ENCODE results near the gene CCDC142. TPM values are rescaled to one million over a fixed set of nuclear protein-coding genes. Genes with fewer than 3 reads are reported as not detected.
A peak's percentile ranks its signal among the peaks of the same experiment; 100 is the strongest.

CCDC142 gene
- total RNA-seq, 1 donor from 2014 or later, result 25.0 TPM

DNA sequence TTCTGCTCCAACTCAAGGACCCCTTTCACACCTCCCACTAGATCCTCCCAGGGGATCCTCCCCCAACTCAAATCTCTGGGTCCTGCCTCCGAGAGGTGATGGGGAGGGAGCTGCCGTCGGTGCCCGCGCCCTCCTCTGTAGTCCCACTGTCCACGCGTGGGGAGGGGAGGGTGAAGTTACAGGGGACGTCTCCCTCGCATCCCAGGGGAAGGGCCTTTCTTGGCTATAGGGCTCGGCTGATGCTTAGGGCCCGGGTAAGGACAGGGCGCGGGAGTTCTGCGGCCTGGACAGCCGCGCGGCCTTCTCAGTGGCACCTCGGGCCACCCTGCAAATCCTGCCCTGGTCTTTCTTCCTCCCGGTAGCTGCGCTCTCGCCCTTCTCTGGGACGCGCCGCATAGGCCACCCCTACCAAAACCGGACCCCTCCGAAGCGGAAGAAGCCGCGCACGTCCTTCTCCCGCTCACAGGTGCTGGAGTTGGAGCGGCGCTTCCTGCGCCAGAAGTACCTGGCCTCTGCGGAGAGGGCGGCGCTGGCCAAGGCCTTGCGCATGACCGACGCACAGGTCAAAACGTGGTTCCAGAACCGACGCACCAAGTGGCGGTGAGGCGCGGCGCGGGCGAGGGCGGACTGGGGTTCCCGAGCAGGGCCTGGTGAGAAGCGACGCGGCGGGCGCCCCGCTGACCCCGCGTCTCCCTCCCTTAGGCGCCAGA is 32.6 kb upstream of the CCDC142 start:
- ATAC-seq (no peak), DNase-seq (ENCODE audit: low spot score) (no peak)
- intact Hi-C loops (cut with DNase I), result no loop called here

DNA sequence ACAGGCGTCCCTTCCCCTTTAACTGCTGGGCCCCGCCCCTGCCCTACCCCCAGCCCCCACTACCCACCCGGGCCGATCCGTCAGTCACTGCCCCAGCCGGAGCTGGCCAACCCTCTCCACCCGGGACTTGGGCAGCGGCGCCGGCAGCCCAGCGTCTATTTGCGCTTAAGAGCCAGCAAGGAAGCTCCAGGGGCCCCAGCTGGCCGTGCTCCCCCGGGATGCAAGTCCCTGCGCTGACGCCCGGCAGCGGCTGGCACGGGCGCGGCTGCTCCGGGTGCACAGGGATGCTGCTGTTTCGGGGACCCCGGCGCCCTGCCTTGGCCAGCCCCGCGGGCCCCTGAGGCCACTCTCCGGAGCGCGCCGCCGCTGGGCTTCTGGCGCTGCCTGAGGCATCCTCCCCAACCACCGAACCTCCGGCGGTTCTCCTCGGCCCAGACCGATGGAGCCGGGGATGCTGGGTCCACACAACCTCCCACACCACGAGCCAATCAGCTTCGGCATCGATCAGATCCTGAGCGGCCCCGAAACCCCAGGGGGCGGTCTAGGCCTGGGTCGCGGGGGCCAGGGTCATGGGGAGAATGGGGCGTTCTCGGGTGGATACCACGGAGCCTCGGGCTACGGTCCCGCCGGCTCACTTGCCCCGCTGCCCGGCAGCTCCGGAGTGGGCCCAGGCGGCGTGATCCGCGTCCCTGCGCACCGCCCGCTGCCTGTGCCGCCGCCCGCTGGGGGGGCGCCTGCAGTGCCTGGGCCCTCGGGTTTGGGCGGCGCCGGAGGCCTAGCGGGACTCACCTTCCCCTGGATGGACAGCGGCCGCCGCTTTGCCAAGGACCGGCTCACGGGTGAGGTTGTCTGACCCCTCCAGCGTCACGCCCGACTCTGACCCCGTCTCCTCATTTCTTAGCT is 31.8 kb upstream of the CCDC142 start, which contains the start of gene TLX2:
Gene TLX2, plus strand, starts transcription at position 83 of the 903 bp plus-strand sequence. Its CDS starts 357 bp downstream, at position 440.
- ATAC-seq (no peak), DNase-seq (ENCODE audit: low spot score) (no peak)
- intact Hi-C loops (cut with DNase I), result no loop called here

DNA sequence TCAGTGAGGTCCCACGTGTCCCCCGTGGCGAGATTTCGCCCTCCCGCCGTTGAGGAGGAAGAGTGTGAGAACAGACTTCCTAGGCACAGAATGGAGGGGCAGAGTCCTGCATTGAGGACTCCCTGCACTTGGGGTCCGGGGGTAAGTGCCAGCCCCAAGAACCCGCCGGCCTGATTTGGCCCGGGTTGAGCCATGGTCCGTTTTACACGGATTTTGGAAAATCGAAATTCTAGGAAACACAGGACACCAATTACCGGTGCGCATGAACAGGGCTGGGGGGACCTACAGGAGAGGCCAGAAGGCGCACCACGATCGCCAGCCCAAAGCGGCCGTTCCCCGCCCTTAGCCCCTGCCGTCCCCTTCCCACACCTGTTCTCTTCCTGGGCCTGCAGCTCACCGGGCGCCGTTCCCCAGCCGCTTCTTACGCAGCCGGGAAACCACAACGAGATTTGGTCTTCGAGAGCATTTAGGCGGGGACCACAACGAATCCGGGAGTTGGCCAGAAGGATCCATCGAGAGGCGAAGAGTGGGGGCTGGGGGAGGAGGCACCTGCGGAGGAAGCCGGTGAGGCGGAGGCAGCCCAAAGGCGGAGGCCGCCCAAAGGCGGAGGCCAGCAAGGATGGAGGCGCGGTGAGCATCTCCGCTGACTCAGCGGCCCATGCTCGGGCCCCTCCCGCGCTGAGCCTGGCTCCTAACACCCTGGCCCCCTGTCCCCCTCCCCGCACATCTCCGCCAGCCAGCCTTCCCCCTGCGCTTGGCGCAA is 31.0 kb upstream of the CCDC142 start:
- DNase-seq (ENCODE audit: low spot score) (no peak), ATAC-seq (no peak)
- intact Hi-C loops (cut with DNase I), result no loop called here

DNA sequence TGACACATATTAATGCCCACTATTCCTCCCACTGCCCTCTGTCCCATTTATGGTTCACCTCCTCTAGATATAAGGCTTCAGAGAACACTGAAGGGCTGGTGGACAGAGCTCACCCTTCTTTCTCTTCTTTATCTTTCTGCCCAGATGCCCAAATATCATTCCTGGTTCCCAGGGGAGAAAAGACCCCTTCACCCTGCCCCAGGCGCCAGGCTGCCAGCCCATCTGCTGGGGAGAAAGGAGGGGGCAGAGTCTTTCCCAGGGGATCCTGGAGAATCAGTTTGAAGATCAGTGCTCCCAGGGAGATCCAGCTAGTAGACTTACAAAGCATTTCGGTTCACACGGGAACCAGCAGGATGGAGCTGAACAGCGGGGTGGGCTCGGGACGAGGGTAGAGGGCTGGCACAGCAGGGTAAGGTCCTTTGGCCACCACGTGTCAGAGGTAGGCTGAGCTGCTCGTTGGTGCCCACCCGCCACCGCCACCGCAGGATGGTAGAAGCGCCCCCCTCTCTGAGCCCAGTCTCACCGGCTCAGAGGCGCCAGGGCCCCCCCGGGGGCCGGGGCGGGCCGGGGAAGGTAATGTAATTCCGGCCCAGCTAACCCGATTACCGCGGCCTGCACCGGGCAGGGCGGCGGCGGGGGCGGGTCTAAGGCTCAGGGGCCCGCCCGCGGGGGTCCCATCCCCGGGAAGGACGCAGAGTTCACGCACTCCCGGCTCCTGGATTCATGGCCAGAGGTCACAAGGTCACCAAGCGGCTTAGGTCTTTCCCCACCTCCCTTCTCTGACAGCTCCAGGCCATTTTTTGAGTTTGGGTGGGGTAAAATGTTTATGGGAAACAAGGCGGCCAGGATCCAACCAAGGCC is 30.2 kb upstream of the CCDC142 start:
- intact Hi-C loops (cut with DNase I), result no loop called here
- DNase-seq (ENCODE audit: low spot score) (no peak), ATAC-seq (no peak)

GRCh38 chr2:74511104-74511989 is 28.5 kb upstream of the CCDC142 start:
- intact Hi-C loops (cut with DNase I), result no loop called here
- DNase-seq (ENCODE audit: low spot score) (no peak), ATAC-seq (no peak)

GRCh38 chr2:74510272-74510671 is 27.5 kb upstream of the CCDC142 start:
- DNase-seq (ENCODE audit: low spot score) (no peak), ATAC-seq (no peak)
- intact Hi-C loops (cut with DNase I), result no loop called here

GRCh38 chr2:74507926-74508520 is 25.2 kb upstream of the CCDC142 start:
- intact Hi-C loops (cut with DNase I), result no loop called here
- DNase-seq (ENCODE audit: low spot score), result peak; percentile 72
- peak; percentile 28 for ATAC-seq

DNA sequence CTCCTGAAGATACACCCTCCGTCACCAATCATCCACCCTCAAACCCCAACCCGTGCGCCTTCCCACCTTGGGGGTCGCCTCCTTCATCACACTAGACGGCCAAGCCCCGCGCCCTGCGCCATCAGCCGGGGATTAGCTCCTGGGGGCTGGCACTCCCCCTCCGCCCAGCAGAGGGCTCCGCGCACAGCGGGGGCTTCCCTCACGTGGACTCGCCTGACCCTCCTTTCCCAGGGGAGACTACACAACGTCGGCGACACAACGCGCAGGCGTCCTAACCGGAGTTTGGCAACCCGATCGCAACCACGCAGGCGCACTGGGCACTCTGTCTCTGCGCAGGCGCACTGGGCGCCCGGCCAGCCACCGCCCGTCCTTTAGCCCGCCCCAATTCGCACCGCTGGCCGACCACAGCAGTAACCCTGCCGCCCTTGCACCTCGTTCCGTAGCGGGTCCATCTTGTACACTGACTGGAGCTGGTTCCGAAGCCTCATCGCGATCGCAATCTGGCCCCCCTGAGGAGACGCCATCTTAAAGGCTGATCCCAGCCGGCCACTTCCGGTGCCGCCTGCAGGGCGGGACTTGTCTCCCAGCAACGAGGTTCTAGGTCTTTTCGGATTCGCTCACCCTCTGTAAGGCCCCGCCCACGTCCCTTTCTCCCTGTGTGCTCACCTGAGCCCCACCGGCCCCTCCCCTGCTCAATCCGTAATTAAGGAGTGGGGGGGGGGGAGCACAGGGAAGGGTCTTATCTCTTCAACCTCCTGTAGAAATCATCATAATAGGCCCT is 24.5 kb upstream of the CCDC142 start, which contains the start of gene PCGF1:
Gene PCGF1, minus strand, starts transcription at position 551 of the 781 bp plus-strand sequence. Its CDS starts 27 bp downstream, at position 524.
- peak; percentile 98 for ATAC-seq
- DNase-seq (ENCODE audit: low spot score), result peak; percentile 100
- intact Hi-C loops (cut with DNase I), result no loop called here

DNA sequence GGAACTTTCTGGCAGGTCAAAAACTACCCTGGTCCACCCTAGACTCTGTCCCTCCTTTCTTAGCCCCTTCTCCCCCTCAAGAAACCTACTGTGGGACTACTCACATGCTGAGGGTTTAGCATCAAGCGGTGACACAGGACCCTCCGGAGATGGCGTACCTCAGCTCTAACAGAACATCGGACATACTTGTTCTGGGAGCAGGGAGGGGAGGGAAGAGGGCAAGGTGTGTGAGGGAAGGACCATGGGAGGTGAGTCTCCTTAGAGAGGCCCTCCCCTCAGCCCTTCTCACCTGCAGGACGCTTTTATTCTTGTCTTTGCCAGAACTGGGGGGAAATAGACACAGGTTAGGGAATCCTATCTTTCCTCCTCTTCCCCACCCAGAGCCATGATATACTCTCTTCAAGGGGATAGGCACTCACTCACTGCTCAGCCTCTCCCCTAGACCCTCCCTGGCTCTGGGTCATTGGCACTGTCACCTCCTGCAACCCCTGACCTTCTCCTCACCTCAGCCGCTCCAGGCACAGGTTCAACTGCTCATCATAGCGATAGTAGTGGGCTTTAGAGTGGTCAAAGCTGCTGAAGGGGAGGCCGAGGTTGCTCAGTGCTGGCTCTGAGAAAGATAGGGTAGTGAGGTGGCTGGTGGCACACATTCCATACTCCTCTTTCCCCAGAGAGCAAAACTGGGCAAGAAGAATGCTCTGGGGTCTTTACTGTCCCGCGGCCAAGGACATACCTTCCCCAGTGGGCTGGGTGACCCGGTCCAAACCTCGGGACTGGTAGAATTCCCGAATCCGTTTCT is 22.8 kb upstream of the CCDC142 start:
- DNase-seq (ENCODE audit: low spot score), result no peak
- ATAC-seq, result no peak
- intact Hi-C loops (cut with DNase I), result no loop called here

DNA sequence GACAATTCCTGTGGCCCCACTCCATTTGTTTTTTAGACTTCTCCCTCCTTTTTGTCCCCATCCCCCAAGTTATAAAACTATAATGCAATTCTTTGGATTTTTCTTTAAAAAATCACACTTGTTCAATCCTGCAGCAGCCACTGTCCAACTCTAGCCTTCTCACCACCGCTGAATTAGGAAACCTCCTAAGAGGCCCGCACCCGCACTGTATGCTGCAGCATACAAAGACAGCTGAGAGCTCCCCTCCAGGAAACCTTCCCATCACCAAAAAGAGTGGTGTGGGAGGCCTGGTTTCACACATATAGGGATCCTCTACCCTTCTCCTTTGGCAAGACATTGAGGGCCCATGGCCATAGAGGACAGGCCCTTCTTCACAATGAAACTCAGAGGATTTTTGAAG is 21.8 kb upstream of the CCDC142 start:
- no peak for DNase-seq (ENCODE audit: low spot score)
- intact Hi-C loops (cut with DNase I), result no loop called here
- ATAC-seq, result no peak

GRCh38 chr2:74503506-74504475 is 21.0 kb upstream of the CCDC142 start:
- DNase-seq (ENCODE audit: low spot score) (no peak), ATAC-seq (no peak)
- intact Hi-C loops (cut with DNase I), result no loop called here

- peak; percentile 68 for ATAC-seq
- intact Hi-C loops (cut with DNase I), result no loop called here
- peak; percentile 89 for DNase-seq (ENCODE audit: low spot score)
Observed at GRCh38 chr2:74502720-74503505, 20.1 kb upstream of the CCDC142 start.

- no peak for DNase-seq (ENCODE audit: low spot score)
- ATAC-seq, result no peak
- intact Hi-C loops (cut with DNase I), result no loop called here
Observed at GRCh38 chr2:74502147-74502719, 19.4 kb upstream of the CCDC142 start.

All from sciatic nerve (tissue), 2 donors.